ENCODE measurements around the gene WDFY2. TPM values are rescaled to one million over a fixed set of nuclear protein-coding genes. Genes with fewer than 3 reads are reported as not detected.
"Not testable (repeated sequence)": the region's sequence is repeated elsewhere in the genome, so short reads cannot be mapped to it uniquely, and the experiment has no call there.

The WDFY2 gene, protein sequence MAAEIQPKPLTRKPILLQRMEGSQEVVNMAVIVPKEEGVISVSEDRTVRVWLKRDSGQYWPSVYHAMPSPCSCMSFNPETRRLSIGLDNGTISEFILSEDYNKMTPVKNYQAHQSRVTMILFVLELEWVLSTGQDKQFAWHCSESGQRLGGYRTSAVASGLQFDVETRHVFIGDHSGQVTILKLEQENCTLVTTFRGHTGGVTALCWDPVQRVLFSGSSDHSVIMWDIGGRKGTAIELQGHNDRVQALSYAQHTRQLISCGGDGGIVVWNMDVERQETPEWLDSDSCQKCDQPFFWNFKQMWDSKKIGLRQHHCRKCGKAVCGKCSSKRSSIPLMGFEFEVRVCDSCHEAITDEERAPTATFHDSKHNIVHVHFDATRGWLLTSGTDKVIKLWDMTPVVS
- 24.8 TPM for total RNA-seq

DNA sequence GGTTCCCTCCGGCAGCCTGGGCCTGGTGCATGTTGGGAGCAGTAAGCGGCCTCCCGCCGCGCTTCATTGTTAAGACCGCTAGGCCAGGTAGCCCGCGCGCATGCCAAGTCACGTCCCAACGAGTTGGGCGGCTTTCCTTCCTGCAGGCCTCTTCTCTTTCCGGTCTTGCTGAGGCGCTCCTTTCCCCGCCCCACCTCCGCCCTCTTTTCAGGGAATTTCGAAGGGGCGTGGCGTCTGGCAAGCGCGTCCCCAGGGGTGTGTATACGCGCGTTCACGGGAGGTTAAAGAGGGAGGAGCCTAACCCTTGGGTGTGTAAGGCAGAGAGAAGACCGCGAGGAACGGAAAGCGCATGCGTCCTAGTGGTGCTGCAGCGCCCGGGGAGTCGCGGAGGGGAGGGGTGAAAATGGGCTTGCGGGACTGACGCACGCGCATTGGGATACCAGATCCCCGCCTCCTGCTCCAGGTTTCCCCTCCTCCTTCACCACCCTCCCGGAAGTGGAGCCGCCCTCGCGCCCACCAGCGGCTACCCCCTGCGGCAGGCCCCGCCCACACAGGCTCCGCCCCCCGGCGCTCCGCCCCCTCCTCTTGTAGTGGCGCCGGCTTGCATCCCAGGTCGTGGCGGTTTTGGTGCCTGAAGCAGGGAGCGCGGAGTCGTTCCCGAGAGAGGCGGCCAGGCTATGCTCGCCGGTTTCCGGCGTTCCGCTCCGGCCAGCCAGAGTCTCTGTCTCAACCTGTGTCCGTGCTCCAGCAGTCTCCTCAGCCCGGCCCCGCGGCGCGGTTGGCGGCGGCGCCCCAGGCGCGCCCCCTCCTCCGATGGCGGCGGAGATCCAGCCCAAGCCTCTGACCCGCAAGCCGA is at the start of gene WDFY2:
Gene WDFY2 (plus strand): TSS at position 588 of the 856 bp plus-strand sequence. CDS start 226 bp downstream, at position 814.
- DNase-seq = peak; percentile 100

DNA sequence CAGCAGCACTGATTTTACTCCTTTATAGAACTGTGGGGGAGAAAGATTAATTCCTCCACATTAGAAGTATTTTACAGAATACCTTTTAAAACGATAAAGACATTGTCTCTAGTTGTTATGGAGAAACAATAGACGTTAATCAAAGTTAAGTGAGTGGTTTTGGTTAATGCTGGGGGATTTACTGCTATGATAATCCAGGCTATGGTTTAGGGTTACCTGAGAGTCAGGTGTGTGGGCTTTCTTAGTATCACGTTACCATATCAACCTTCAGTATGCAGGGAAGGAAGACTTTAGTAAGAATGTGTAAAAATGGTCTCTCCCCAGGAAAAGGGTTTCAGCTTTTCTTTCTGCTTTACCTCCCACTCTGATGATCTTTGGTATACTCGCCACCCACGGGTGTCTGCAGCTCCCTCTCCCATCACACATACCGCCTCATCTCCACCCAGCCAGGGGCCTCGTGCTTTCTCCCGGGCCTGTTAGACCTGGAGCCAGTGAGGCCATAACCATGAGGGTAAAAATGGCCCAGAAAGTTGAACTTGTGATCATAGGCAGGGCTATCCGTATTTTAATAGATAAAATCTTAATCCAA is 45.6 kb upstream of the WDFY2 start:
- no peak for DNase-seq

DNA sequence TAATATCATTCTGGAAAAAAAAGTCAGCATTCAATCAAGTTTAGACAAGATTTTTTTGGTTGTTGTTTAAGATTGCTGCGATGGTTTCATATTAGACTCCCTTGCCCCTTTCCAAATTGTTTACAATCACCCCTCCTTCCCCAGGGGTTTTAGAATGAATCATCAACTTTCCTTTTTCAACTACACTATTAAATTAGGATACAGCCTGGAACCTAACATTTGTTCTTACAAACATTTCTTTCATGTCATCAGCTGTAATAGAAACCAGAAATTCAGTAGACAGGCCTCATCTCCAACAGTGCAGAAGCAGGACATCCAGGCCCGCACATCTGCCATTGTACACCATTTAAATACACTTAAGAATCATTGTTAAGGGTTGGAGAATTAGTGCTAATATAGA is 44.4 kb upstream of the WDFY2 start:
- DNase-seq = peak; percentile 34

DNA sequence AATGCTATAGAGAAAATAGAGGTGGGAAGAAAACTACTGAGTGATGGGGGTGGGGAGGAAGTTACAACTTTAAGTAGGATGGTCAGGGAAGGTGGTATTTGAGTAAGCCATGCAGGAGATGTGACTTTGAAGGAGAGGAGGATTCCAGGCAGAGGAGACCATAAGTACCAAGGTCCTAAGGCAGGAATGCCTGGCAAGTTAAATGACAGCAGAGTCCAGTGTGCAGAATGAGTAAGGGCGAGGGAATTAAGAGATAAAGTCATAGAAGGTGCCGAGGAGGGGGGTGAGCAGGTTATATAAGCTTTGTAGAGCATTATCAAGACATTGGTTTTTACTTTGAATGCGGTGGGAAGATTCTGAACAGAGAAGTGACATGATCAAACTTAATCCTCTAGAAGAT is 43.2 kb upstream of the WDFY2 start:
- DNase-seq = no peak

DNA sequence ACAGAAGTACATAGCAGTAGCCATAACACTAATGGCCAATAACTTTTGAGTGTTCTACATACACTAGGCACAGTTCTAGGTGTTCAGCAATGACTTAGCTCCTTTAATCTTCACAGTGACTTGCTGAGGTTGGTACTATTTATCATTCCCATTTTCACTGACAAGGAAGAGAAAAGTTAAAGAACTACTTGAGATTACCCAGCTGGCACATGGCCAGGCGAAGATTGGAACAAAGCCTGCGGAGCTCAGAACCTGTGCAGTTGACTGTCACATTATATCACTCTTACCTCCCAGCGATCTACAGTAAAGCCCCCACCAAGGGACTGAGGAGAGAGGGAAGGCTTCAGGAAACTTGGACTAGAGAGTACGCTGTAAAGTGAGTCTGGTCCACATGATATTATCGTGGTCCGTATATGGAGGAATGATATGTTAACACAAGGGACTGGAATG is 42.4 kb upstream of the WDFY2 start:
- no peak for DNase-seq

DNA sequence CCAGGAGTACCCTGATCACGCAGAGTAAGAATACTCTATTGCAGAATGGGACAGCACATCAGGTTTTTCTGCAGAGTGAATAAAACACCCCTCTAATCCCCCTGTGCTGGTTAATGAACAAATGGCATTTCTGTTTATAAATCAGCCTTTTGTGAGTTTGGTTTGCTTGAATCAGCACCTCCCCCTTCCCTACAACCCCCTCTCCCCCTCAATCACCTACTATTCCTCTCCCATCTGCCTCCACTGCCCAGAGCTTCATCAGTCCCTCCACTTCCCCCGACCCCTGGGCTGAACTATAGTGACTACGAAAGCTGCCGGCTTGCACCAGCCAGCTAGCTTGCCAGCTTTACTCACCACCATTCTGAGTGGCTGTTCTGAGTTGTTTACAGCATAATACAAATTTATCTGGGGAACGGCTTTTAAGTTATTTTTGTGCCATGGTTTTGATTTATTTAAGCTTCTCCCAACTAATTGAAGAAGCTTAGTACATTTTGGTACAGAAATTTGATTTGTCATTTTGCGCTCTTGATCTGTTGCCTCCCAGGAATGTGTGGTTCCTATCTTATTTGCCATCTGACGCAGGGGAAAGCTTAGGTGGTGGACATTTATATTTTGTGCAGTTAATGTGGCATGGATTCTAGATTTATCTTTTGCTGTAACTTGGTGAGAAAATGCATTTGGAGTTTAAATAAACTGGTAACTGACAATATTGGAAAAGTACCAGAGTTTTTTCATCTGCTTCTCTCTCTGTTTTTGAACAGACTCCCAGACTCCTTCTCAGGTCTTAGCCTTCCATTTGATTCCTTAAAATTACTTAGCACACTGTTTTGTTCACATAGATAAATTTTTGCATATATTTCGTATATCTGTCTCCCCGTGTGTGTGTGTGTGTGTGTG is 41.7 kb upstream of the WDFY2 start:
- DNase-seq = no peak

DNA sequence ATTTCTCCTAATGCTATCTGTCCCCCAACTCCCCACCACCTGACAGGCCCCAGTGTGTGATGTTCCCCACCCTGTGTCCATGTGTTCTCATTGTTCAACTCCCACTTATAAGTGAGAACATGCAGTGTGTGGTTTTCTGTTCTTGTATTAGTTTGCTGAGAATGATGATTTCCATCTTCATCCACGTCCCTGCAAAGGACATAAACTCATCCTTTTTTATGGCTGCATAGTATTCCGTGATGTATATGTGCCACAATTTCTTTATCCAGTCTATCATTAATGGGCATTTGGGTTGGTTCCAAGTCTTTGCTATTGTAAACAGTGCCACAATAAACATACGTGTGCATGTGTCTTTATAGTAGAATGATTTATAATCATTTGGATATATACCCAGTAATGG is 38.8 kb upstream of the WDFY2 start:
- DNase-seq = not testable (repeated sequence)

DNA sequence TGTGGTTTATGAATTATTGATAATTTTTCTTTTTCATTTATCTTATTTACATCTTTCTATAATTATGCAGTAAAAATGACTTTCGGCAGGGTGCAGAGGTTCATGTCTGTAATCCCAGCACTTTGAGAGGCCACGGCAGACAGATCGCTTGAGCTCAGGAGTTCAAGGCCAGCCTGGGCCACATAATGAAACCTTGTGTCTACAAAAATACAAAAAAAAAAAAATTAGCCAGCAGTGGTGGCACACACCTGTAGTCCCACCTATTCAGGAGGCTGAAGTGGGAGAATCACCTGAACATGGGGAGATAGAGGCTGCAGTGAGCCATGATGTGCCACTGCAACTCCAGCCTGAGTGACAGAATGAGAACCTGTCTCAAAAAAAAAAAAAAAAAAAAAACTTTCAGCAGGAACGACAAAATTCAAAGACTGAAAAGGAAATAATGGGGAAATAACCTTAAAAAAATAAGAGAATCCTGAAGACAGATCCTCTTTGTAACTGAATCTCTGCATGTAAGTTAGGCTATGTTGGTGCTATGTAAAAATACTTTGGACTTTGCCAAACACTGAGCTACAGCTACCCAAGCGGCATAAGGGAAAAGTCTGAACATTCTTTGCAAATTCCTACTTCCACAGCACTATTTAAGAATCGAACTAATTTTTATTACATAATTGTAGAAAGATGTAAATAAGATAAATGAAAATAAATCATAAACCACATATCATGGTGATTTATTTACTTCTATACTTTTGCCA is 36.7 kb upstream of the WDFY2 start:
- no peak for DNase-seq

DNA sequence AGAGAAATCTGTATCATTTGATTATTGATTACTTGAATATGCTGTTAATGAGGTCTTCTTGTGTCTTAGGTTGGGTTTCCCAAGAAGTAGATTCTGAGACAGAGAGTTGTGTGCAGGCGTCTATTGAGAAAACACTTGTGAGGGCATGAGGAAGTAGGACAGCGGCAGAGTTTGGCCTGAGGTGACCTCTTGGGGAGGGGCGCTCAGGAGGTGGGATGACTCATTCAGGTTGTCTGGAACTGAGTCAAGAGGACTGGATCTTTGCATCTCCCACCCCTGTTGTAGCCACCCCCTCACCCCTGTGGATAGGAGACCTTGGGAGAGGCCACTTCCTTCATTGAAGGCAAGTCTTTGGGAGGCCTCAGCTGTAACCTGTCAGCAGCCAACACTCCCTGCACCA is 35.2 kb upstream of the WDFY2 start:
- DNase-seq = no peak

DNA sequence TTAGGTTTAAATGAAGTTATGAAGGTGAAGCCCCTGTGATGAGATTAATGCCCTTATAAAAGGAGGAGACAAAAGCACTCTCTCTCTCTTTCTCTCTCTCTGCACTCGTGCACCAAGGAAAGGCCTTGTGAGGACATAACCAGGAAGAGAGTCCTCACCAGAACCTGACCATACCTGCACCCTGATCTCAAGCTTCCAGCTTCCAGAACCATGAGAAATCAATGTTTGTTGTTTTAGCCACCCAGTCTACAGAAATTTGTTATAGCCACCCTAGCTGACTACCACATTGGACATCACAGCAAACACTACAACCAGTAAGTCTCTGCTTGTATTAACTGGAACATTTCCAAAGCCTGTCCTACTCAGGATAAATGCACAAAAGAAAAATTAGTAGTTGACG is 34.7 kb upstream of the WDFY2 start:
- no peak for DNase-seq

DNA sequence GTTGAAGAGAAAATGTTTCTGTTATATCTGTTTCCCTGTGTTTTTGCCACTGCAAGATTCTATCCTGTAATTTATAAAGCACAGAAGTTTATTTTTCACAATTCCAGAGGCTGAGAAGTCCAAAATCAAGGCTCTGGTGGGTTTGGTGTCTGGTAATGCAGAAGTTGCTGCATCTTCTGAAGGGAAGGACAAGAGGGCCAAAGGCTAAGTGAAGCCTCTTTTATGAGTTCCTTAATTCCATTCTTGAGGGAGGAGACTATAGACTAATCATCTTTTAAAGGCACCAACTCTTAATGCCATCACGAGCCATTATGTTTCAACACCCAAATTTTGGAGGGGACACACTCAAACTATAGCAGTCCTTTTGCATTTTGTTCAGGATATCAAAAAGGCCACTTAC is 34.1 kb upstream of the WDFY2 start:
- DNase-seq = no peak

DNA sequence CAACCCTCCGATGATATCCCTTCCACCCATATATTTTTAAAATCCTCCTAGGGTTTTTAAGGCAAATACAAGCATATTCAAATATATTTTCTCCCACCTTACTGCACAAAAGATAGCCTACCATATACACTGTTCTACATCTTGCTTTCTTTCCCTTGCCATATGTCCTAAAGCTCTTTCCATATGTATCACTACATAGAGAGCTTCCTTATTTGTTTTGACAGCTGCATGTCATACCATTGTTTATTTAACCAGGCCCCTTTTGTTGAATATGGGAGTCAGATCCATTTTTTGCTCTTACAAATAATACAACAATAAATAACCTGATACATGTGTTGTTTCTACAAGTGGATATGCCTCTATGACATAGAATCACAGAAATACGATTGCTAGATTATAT is 32.8 kb upstream of the WDFY2 start:
- DNase-seq = no peak

DNA sequence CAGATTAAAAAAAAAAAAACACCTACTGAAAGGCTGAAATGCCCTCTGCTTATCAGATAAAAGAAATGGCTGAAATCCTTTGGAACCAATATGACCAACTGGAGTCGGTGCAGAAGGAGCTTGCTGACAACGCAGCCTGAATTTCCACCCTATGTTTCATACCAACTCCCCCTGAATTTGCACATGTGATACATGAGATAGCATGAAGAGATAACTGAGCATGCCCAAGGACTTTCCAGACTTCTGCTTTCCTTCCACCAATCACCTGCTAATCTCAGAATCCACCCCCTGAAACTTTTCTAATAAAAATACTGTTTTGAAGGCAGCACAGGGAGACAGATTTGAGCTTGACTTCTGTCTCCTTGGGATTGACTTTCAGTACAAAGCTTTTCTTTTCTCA is 32.2 kb upstream of the WDFY2 start:
- DNase-seq = no peak

DNA sequence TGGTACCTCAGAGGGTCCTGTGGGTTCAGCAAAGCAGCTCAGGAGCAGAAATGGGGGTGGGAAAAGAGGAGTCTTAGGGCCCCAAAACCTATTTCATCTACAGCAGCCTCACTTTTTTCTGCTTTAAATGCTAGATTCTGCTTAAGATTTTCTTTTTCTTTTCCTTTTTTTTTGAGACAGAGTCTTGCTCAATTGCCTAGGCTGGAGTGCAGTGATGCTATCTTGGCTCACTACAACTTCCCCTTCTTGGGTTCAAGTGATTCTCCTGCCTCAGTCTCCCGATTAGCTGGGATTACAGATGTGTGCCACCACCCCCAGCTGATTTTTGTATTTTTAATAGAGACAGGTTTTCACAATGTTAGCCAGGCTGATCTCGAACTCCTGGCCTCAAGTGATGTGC is 30.7 kb upstream of the WDFY2 start:
- no peak for DNase-seq

DNA sequence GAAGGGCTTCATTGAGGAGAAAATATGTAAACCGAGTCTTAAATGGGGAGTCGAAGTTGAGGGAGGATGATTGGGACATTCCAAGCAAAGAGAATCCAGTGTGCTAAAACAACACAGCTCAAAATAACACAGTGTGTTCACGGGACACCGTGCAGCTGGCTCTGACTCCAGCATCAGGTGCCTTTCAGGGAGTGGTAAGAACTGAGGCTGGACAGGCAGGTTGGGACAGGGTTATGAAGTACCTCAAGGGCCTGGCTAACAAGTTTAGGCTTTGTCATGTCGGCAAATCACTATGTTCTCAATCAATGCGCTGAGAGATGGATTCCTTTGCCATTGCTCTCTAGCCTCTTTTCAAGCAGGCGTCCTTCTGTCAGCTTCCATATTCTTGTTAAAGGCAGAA is 27.5 kb upstream of the WDFY2 start:
- peak; percentile 22 for DNase-seq

DNA sequence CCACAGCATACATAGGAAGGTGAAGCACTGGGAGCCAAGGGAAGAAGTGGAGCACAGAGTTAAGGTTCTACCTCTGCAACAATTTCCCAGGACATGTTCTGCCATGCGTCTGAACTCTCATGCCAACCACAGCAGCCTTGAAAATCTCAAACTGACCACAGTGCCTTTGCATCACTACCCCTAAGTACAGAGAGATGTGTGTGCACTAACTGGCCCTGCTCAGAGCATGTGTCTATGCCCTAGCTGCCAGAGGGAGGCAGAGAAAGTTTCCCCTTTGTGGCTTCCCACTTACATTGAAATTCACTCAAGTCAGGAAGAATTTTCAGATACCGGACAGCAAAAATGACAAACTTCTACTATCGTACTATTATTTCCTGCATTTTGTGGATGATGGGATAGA is 26.8 kb upstream of the WDFY2 start:
- DNase-seq = no peak

DNA sequence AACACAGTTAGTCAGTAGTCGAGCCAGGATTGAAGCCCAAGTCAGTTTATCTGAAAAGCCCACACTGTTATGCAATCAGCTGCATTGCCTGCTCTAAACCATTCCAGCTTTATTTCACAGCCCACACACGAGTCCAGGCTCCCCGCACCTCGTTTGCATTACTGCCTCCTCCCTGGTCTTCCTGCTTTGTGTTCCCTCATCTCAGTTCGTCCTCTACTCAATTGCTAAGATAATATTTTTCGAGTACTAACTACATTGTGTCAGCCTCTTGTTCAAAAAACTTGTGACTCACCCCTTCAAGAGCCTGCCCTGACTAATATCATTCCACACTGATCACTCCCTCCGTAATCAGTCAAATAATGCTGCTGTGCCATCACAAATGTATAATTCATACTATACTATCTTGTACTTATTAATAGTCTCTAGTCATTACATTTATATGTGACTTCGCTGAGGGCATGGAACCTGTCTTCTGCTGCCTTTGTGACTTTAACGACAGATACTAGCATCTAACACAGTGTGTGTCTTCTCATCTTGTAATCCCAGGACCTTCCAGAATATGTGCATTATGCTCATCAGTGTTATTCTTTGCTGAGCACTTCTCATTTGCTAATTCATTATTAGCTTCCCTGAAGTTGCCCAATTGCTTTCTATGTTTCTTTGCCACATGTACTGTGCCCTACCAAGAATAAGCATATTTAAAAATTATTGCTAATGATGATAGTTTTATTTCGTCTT is 26.2 kb upstream of the WDFY2 start:
- no peak for DNase-seq

DNA sequence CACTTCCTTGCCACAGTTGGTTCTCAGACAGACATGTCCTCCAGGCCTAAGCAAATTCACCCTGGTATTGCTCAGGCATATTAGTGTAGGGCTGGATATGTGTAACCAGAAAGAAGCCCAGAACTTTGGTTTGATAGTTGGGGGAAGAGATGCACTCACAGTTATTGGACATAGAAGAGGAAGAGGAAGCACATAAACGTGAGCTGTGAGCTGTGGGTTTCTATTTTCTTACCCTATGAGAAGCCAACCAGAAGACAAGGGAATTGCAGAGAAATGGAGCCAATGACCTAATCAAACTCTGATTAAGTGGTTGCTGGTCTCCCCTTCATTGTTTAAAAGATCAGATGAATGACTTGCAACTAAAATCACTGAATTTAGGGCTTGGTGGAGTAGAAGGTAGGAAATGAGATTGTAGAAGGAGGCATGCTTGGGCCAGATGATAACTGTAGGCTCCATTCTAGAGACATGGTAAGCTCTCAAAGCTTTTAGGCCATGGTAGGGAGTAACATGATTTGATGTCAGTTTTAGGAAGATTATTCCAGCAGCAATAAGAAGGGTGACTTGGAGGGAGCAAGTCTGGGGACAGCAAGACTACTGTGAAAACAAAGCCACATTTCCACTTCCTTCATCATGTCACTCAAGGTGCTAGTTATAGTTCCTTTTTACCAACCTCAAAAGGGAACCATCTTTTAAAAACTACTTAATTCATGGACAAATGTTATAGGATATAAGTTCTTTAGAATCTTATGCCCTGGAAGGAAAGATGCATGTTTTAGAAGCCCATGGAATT is 24.1 kb upstream of the WDFY2 start:
- no peak for DNase-seq

DNA sequence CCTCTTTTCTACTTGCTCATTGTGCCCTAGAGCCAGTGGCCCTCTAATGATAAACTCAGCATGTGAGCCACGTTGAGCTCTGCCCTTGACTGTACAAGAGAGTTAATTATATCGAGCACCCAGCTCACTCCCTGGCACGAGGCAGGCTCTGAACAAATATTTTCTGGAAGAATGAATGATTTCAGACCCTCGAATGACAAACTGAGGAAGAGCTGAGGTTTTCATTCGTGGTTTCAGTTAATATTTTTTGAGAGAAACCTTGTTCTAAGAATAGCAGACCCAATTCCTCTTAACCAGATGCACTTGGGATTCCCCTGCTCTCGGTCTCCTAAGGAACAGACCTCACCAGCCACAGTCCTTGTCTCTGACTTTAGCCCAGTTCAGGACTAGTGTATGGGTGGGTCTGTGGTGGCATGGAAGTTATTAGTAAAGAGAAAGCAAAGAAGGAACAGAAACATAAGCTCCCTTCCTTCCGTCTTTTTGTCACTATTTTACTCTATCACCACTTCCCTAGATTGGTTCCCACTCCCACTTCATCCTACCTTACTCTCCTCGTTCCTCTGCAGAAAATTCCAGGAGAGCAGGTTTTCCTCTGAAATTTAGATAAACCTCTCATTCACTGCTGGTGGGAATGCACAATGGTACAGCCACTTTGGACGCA is 22.1 kb upstream of the WDFY2 start:
- DNase-seq = no peak

Data from tongue (tissue), 2 donors.